ENCODE data around the gene KRT34. TPM values are rescaled to one million over a fixed set of nuclear protein-coding genes. Genes with fewer than 3 reads are reported as not detected.

Gene KRT34
- total and polyA plus RNA-seq, 9 donors, result not detected

- Histone ChIP-seq H3K9me3 (no peaks in the 10 kb centered on the region), H3K4me1 (ENCODE audit: insufficient read depth) (no peaks in the 10 kb centered on the region), H3K27ac (no peak overlapping the region), H3K4me3 (no peak overlapping the region), H3K27me3 (no peaks in the 10 kb centered on the region), H3K36me3 (no peaks in the 10 kb centered on the region)
- DNase-seq, result no peak
- WGBS, 3 donors, result 92 to 96% (median 93%) methylated on average over 2 of the region's 2 CpGs
- intact Hi-C loops (cut with DNase I), result no loop called here
- TF ChIP-seq POLR2A (IDR thresholded peaks at IDR 0.05) (no peak), CTCF (IDR thresholded peaks at IDR 0.05) (no peak), EP300 (IDR thresholded peaks at IDR 0.05) (no peak)
Measured at GRCh38 chr17:41363881-41364280, 18.2 kb downstream of the KRT34 start.

- no peaks in the 10 kb centered on the region for H3K27me3 ChIP-seq
Measured at GRCh38 chr17:41360296-41360995, 21.7 kb downstream of the KRT34 start.

DNA sequence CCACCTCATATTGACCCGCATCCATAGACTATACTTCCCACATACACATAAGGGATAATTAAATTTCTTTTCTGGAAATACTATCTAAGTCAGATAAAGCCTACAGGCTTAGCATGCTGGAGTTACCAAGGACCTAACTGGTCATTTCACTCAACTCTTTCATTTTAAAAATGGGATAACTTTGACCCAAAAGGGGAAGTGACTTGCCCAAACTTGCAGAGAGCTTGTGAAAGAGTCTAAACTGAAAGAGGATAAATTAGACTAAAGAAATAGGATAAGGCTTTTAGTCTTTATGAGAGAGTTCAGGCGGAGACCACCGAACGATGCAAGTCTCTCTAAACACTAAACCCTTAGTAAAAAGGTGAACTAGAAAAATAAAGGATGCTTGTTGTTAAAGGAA, 27.6 kb downstream of the KRT34 start:
- Histone ChIP-seq H3K9me3 (no peaks in the 10 kb centered on the region), H3K4me3 (no peak overlapping the region), H3K27me3 (no peaks in the 10 kb centered on the region), H3K27ac (no peak overlapping the region), H3K4me1 (ENCODE audit: insufficient read depth) (no peaks in the 10 kb centered on the region), H3K36me3 (no peaks in the 10 kb centered on the region)
- no peak for TF ChIP-seq EP300 (IDR thresholded peaks at IDR 0.05)
- no peak for TF ChIP-seq POLR2A (IDR thresholded peaks at IDR 0.05)
- no peak for TF ChIP-seq CTCF (IDR thresholded peaks at IDR 0.05)
- 91 to 93% (median 91%) methylated on average over 4 of the region's 4 CpGs for WGBS, 3 donors
- intact Hi-C loops (cut with DNase I), result no loop called here
- DNase-seq, result no peak

More at GRCh38 chr17:41360296-41360995, 21.7 kb downstream of the KRT34 start:
- H3K27ac ChIP-seq, result no peak overlapping the region
- intact Hi-C loops (cut with DNase I), result no loop called here
- no peaks in the 10 kb centered on the region for H3K4me1 ChIP-seq (ENCODE audit: insufficient read depth)
- H3K36me3 ChIP-seq, result no peaks in the 10 kb centered on the region
- no peak for TF ChIP-seq POLR2A (IDR thresholded peaks at IDR 0.05)
- TF ChIP-seq CTCF (IDR thresholded peaks at IDR 0.05), result no peak
- no peak for TF ChIP-seq EP300 (IDR thresholded peaks at IDR 0.05)
- H3K4me3 ChIP-seq, result no peak overlapping the region
- 34 to 64% (median 54%) methylated on average over 5 of the region's 5 CpGs for whole genome bisulfite sequencing, 3 donors
- H3K9me3 ChIP-seq, result no peaks in the 10 kb centered on the region
- no peak for DNase-seq

- H3K27ac ChIP-seq, result no peak overlapping the region
- no peaks in the 10 kb centered on the region for H3K36me3 ChIP-seq
- TF ChIP-seq POLR2A (IDR thresholded peaks at IDR 0.05), result no peak
- TF ChIP-seq CTCF (IDR thresholded peaks at IDR 0.05), result no peak
- no peak for TF ChIP-seq EP300 (IDR thresholded peaks at IDR 0.05)
- no peaks in the 10 kb centered on the region for H3K27me3 ChIP-seq
- no peak for DNase-seq
- intact Hi-C loops (cut with DNase I), result no loop called here
- WGBS, 3 donors, result 72 to 79% (median 78%) methylated on average over 7 of the region's 7 CpGs
- H3K4me3 ChIP-seq, result no peak overlapping the region
- H3K4me1 ChIP-seq (ENCODE audit: insufficient read depth), result no peaks in the 10 kb centered on the region
- no peaks in the 10 kb centered on the region for H3K9me3 ChIP-seq
Measured at GRCh38 chr17:41352597-41353366, 29.3 kb downstream of the KRT34 start.

Data from ovary (tissue), 9 donors.